H1 (cell line): ENCODE measurements around the gene RITA1. TPM values are rescaled to one million over a fixed set of nuclear protein-coding genes. Genes with fewer than 3 reads are reported as not detected.

Source experiments
- EZH2 ChIP-seq: fragments of 200-600 bp; sonication (generic); IDR thresholded peaks from 2 replicates; pipeline ENCODE4 v1.7.1; 2012; ENCODE audit warnings: low read depth, mild to moderate bottlenecking, moderate library complexity, low read length, inconsistent platforms; ENCODE audit not compliant: severe bottlenecking
- RAD21 ChIP-seq, 2 experiments: IDR thresholded peaks in 1 of 2; conservative IDR thresholded peaks in 1 of 2; 2 replicates each; pipeline ENCODE4 v1.6.1; 2011; ENCODE audit warnings: low read depth in 2 of 2, low read length in 2 of 2, improper control_type of control experiment in 1 of 2, inconsistent platforms in 1 of 2, mild to moderate bottlenecking in 1 of 2, moderate library complexity in 1 of 2
- RNF2 ChIP-seq: fragments of 200-900, 300-1000 bp; sonication (generic); IDR thresholded peaks from 2 replicates; pipeline ENCODE4 v1.7.1; 2016; ENCODE audit warnings: borderline replicate concordance, low read depth, mild to moderate bottlenecking, antibody characterized with exemption, low read length; ENCODE audit not compliant: poor library complexity, severe bottlenecking; ENCODE audit errors: missing control alignments
- SUZ12 ChIP-seq: fragments of 200-600 bp; sonication (generic); IDR thresholded peaks from 2 replicates; pipeline ENCODE4 v1.6.1; 2012; ENCODE audit warnings: mild to moderate bottlenecking, inconsistent platforms, low read length, moderate library complexity, mixed read lengths
- TCF12 ChIP-seq: IDR thresholded peaks from 2 replicates; pipeline ENCODE4 v1.6.1; 2011; ENCODE audit warnings: low read depth, mild to moderate bottlenecking, low read length
- polyA plus RNA-seq, 7 experiments: library from polyadenylated mRNA; depleted of rRNA in 3 of 7; stranded (reverse) in 5 of 7; unstranded in 2 of 7; fragments of >200 nt in 5 of 7; fragments of 200-250 nt in 2 of 7; gene quantifications; 1 replicate in 5 of 7; 2 replicates in 1 of 7; 4 replicates in 1 of 7; pipeline versions ENCODE4 v1.2.1 to v1.2.3, GENCODE V29; 2011 to 2013; ENCODE audit warnings: missing spikeins in 2 of 7, mixed read lengths in 2 of 7
- total RNA-seq: library from RNA; stranded (reverse); fragmentation: NEBNext Ultra II Directional; extraction: Animal tissue kit (Norgen Biotek cat#: 25700); gene quantifications from 2 replicates; pipeline ENCODE4 v1.2.1, GENCODE V29; 2021
- TF ChIP-seq, protein P1 (sequence below): fragments of 300-600 bp; sonication (generic); IDR thresholded peaks from 2 replicates; pipeline ENCODE4 v1.7.1; 2012; ENCODE audit warnings: low read length, moderate library complexity, mild to moderate bottlenecking, inconsistent platforms; ENCODE audit not compliant: insufficient replicate concordance
- TF ChIP-seq, protein P2 (sequence below): IDR thresholded peaks from 2 replicates; pipeline ENCODE4 v1.6.1; 2012; ENCODE audit warnings: inconsistent platforms
- TF ChIP-seq, protein P3 (sequence below): IDR thresholded peaks from 2 replicates; pipeline ENCODE4 v1.6.1; 2012; ENCODE audit warnings: low read length, inconsistent platforms

The RITA1 gene
- total and polyA plus RNA-seq, 2 of the 8 experiments (the other 6 are each of a cell fraction or from before 2014, with no cell fraction given): 24.1 to 25.8 TPM

DNA sequence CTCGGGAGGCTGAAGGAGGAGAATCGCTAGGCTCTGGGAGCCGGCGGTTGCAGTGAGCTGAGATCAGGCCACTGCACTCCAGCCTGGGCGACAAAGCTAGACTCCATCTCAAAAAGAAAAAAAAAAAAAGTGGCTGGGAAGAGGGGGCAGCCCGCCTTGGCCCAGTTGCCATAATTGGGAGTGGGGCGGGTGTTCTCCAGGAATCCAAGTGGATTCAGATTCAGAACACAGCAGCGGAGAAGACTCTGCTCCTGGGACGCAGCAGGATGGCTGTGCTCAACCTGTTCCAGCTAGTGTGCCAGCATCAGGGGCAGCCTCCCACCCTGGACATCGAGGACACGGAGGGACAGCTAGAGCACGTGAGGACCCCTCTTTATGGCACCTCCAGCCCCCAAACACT lies 30.5 kb upstream of the RITA1 start (continued):
- TF ChIP-seq, protein P1, sequence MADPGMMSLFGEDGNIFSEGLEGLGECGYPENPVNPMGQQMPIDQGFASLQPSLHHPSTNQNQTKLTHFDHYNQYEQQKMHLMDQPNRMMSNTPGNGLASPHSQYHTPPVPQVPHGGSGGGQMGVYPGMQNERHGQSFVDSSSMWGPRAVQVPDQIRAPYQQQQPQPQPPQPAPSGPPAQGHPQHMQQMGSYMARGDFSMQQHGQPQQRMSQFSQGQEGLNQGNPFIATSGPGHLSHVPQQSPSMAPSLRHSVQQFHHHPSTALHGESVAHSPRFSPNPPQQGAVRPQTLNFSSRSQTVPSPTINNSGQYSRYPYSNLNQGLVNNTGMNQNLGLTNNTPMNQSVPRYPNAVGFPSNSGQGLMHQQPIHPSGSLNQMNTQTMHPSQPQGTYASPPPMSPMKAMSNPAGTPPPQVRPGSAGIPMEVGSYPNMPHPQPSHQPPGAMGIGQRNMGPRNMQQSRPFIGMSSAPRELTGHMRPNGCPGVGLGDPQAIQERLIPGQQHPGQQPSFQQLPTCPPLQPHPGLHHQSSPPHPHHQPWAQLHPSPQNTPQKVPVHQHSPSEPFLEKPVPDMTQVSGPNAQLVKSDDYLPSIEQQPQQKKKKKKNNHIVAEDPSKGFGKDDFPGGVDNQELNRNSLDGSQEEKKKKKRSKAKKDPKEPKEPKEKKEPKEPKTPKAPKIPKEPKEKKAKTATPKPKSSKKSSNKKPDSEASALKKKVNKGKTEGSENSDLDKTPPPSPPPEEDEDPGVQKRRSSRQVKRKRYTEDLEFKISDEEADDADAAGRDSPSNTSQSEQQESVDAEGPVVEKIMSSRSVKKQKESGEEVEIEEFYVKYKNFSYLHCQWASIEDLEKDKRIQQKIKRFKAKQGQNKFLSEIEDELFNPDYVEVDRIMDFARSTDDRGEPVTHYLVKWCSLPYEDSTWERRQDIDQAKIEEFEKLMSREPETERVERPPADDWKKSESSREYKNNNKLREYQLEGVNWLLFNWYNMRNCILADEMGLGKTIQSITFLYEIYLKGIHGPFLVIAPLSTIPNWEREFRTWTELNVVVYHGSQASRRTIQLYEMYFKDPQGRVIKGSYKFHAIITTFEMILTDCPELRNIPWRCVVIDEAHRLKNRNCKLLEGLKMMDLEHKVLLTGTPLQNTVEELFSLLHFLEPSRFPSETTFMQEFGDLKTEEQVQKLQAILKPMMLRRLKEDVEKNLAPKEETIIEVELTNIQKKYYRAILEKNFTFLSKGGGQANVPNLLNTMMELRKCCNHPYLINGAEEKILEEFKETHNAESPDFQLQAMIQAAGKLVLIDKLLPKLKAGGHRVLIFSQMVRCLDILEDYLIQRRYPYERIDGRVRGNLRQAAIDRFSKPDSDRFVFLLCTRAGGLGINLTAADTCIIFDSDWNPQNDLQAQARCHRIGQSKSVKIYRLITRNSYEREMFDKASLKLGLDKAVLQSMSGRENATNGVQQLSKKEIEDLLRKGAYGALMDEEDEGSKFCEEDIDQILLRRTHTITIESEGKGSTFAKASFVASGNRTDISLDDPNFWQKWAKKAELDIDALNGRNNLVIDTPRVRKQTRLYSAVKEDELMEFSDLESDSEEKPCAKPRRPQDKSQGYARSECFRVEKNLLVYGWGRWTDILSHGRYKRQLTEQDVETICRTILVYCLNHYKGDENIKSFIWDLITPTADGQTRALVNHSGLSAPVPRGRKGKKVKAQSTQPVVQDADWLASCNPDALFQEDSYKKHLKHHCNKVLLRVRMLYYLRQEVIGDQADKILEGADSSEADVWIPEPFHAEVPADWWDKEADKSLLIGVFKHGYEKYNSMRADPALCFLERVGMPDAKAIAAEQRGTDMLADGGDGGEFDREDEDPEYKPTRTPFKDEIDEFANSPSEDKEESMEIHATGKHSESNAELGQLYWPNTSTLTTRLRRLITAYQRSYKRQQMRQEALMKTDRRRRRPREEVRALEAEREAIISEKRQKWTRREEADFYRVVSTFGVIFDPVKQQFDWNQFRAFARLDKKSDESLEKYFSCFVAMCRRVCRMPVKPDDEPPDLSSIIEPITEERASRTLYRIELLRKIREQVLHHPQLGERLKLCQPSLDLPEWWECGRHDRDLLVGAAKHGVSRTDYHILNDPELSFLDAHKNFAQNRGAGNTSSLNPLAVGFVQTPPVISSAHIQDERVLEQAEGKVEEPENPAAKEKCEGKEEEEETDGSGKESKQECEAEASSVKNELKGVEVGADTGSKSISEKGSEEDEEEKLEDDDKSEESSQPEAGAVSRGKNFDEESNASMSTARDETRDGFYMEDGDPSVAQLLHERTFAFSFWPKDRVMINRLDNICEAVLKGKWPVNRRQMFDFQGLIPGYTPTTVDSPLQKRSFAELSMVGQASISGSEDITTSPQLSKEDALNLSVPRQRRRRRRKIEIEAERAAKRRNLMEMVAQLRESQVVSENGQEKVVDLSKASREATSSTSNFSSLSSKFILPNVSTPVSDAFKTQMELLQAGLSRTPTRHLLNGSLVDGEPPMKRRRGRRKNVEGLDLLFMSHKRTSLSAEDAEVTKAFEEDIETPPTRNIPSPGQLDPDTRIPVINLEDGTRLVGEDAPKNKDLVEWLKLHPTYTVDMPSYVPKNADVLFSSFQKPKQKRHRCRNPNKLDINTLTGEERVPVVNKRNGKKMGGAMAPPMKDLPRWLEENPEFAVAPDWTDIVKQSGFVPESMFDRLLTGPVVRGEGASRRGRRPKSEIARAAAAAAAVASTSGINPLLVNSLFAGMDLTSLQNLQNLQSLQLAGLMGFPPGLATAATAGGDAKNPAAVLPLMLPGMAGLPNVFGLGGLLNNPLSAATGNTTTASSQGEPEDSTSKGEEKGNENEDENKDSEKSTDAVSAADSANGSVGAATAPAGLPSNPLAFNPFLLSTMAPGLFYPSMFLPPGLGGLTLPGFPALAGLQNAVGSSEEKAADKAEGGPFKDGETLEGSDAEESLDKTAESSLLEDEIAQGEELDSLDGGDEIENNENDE: no peak
- TF ChIP-seq, protein P2, sequence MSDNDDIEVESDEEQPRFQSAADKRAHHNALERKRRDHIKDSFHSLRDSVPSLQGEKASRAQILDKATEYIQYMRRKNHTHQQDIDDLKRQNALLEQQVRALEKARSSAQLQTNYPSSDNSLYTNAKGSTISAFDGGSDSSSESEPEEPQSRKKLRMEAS: no peak
- TF ChIP-seq RNF2 (no peak), RAD21 (IDR thresholded peaks at IDR 0.05 in 1 of 2, conservative IDR thresholded peaks at IDR 0.05 in 1 of 2; ENCODE audit: low read depth in 2 of 2, low read length in 2 of 2) (no peak), SUZ12 (no peak), EZH2 (no peak), TCF12 (no peak)
- TF ChIP-seq, protein P3, sequence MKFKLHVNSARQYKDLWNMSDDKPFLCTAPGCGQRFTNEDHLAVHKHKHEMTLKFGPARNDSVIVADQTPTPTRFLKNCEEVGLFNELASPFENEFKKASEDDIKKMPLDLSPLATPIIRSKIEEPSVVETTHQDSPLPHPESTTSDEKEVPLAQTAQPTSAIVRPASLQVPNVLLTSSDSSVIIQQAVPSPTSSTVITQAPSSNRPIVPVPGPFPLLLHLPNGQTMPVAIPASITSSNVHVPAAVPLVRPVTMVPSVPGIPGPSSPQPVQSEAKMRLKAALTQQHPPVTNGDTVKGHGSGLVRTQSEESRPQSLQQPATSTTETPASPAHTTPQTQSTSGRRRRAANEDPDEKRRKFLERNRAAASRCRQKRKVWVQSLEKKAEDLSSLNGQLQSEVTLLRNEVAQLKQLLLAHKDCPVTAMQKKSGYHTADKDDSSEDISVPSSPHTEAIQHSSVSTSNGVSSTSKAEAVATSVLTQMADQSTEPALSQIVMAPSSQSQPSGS: no peak
